Loucy (cell line): ENCODE measurements around the gene GTPBP4.

Experiments
- CTCF ChIP-seq: fragments of 200-600 bp; sonication (generic); conservative IDR thresholded peaks from 2 replicates; pipeline ENCODE4 v1.5.1; 2014; ENCODE audit warnings: mild to moderate bottlenecking, antibody characterized with exemption, low read length
- EZH2phosphoT487 ChIP-seq: fragments of 200-600 bp; IDR thresholded peaks from 2 replicates; pipeline ENCODE4 v1.6.1; 2018; ENCODE audit warnings: antibody characterized with exemption, mild to moderate bottlenecking, moderate library complexity, borderline replicate concordance

GRCh38 chr10:987620-987869 is 689 bp upstream of the GTPBP4 start:
- TF ChIP-seq CTCF (no peak), EZH2phosphoT487 (no peak)
